HUES48 (cell line): ENCODE results near the gene ABAT.
A peak's percentile ranks its signal among the peaks of the same experiment; 100 is the strongest.

ENCODE experiments used
- H3K27ac ChIP-seq: one replicate; pipeline ENCODE4 v1.7.0; 2013; ENCODE audit warnings: low read depth, low read length, inconsistent platforms
- H3K27me3 ChIP-seq: 2 replicates; pipeline ENCODE4 v1.6.1; 2013; ENCODE audit warnings: mild to moderate bottlenecking, low read length; ENCODE audit not compliant: control insufficient read depth, insufficient read depth
- H3K36me3 ChIP-seq: 2 replicates; pipeline ENCODE4 v1.6.1; 2013; ENCODE audit warnings: low read length; ENCODE audit not compliant: control insufficient read depth, insufficient read depth
- H3K4me1 ChIP-seq: 2 replicates; pipeline ENCODE4 v1.6.1; 2013; ENCODE audit warnings: mild to moderate bottlenecking, low read length; ENCODE audit not compliant: control insufficient read depth, insufficient read depth
- H3K4me3 ChIP-seq: 2 replicates; pipeline ENCODE4 v1.5.1; 2013; ENCODE audit warnings: mild to moderate bottlenecking, low read depth, low read length
- H3K9ac ChIP-seq: 2 replicates; pipeline ENCODE4 v1.6.1; 2013; ENCODE audit warnings: mild to moderate bottlenecking, low read depth, low read length, moderate library complexity
- H3K9me3 ChIP-seq: 2 replicates; pipeline ENCODE4 v1.6.1; 2013; ENCODE audit warnings: low read length; ENCODE audit not compliant: control insufficient read depth, insufficient read depth

The ABAT gene

GRCh38 chr16:8708536-8708935 is 34.1 kb downstream of the ABAT start:
- Histone ChIP-seq H3K27me3 (no peaks in the 10 kb centered on the region), H3K4me3 (no peak overlapping the region), H3K9ac (no peak overlapping the region), H3K4me1 (peaks cover 11% of the 10 kb centered on the region; the same call in 1 of the 2 replicates), H3K36me3 (no peaks in the 10 kb centered on the region), H3K27ac (no peak overlapping the region), H3K9me3 (no peaks in the 10 kb centered on the region)

GRCh38 chr16:8712589-8713361 is 38.4 kb downstream of the ABAT start:
- H3K27me3 ChIP-seq, result no peaks in the 10 kb centered on the region
- H3K27ac ChIP-seq, result peak overlapping the region; percentile 78
- H3K9ac ChIP-seq, result no peak overlapping the region
- no peaks in the 10 kb centered on the region; the same call in 1 of the 2 replicates for H3K9me3 ChIP-seq
- peaks cover 17% of the 10 kb centered on the region; the same call in 1 of the 2 replicates for H3K4me1 ChIP-seq
- no peaks in the 10 kb centered on the region for H3K36me3 ChIP-seq
- peak overlapping the region; percentile 50 for H3K4me3 ChIP-seq

- Histone ChIP-seq H3K4me1 (peaks cover 20% of the 10 kb centered on the region), H3K27ac (no peak overlapping the region), H3K36me3 (no peaks in the 10 kb centered on the region), H3K9me3 (no peaks in the 10 kb centered on the region; the same call in 1 of the 2 replicates), H3K27me3 (no peaks in the 10 kb centered on the region), H3K4me3 (no peak overlapping the region), H3K9ac (no peak overlapping the region)
Measured at GRCh38 chr16:8713635-8714172, 39.3 kb downstream of the ABAT start.

GRCh38 chr16:8714174-8714573 is 39.8 kb downstream of the ABAT start:
- Histone ChIP-seq H3K27me3 (no peaks in the 10 kb centered on the region), H3K27ac (no peak overlapping the region), H3K4me3 (no peak overlapping the region), H3K4me1 (peaks cover 20% of the 10 kb centered on the region), H3K36me3 (no peaks in the 10 kb centered on the region), H3K9me3 (no peaks in the 10 kb centered on the region; the same call in 1 of the 2 replicates), H3K9ac (no peak overlapping the region)

- H3K4me1 ChIP-seq, result peaks cover 20% of the 10 kb centered on the region
- H3K27ac ChIP-seq, result no peak overlapping the region
- no peaks in the 10 kb centered on the region; the same call in 1 of the 2 replicates for H3K9me3 ChIP-seq
- no peaks in the 10 kb centered on the region for H3K27me3 ChIP-seq
- no peak overlapping the region for H3K4me3 ChIP-seq
- no peaks in the 10 kb centered on the region for H3K36me3 ChIP-seq
- H3K9ac ChIP-seq, result no peak overlapping the region
Measured at GRCh38 chr16:8714807-8715206, 40.4 kb downstream of the ABAT start.

GRCh38 chr16:8716052-8716451 is 41.6 kb downstream of the ABAT start:
- H3K27me3 ChIP-seq, result no peaks in the 10 kb centered on the region
- H3K9me3 ChIP-seq, result no peaks in the 10 kb centered on the region; the same call in 1 of the 2 replicates
- H3K36me3 ChIP-seq, result no peaks in the 10 kb centered on the region
- no peak overlapping the region for H3K9ac ChIP-seq
- H3K4me3 ChIP-seq, result no peak overlapping the region
- H3K27ac ChIP-seq, result no peak overlapping the region
- peaks cover 19% of the 10 kb centered on the region for H3K4me1 ChIP-seq

GRCh38 chr16:8716592-8716991 is 42.2 kb downstream of the ABAT start:
- Histone ChIP-seq H3K4me3 (no peak overlapping the region), H3K9ac (no peak overlapping the region), H3K27me3 (no peaks in the 10 kb centered on the region), H3K36me3 (no peaks in the 10 kb centered on the region), H3K27ac (no peak overlapping the region), H3K4me1 (peaks cover 25% of the 10 kb centered on the region), H3K9me3 (no peaks in the 10 kb centered on the region; the same call in 1 of the 2 replicates)

GRCh38 chr16:8717469-8717868 is 43.1 kb downstream of the ABAT start:
- Histone ChIP-seq H3K36me3 (no peaks in the 10 kb centered on the region), H3K4me3 (no peak overlapping the region), H3K9me3 (no peaks in the 10 kb centered on the region; the same call in 1 of the 2 replicates), H3K4me1 (peaks cover 30% of the 10 kb centered on the region), H3K27me3 (no peaks in the 10 kb centered on the region), H3K9ac (no peak overlapping the region), H3K27ac (no peak overlapping the region)

GRCh38 chr16:8717892-8718415 is 43.5 kb downstream of the ABAT start:
- Histone ChIP-seq H3K36me3 (no peaks in the 10 kb centered on the region), H3K9me3 (no peaks in the 10 kb centered on the region; the same call in 1 of the 2 replicates), H3K4me1 (peaks cover 32% of the 10 kb centered on the region), H3K27ac (no peak overlapping the region), H3K27me3 (no peaks in the 10 kb centered on the region), H3K4me3 (no peak overlapping the region), H3K9ac (no peak overlapping the region)

GRCh38 chr16:8718851-8719680 is 44.6 kb downstream of the ABAT start:
- H3K4me1 ChIP-seq, result peaks cover 23% of the 10 kb centered on the region
- no peak overlapping the region for H3K4me3 ChIP-seq
- no peaks in the 10 kb centered on the region for H3K36me3 ChIP-seq
- H3K9ac ChIP-seq, result no peak overlapping the region
- H3K27ac ChIP-seq, result no peak overlapping the region
- no peaks in the 10 kb centered on the region; the same call in 1 of the 2 replicates for H3K9me3 ChIP-seq
- no peaks in the 10 kb centered on the region for H3K27me3 ChIP-seq
